ENCODE results near the gene DNAH17. TPM values are rescaled to one million over a fixed set of nuclear protein-coding genes. Genes with fewer than 3 reads are reported as not detected.

Gene DNAH17
- total and polyA plus RNA-seq, 2 of the 13 experiments (the other 11 are each of a cell fraction or from before 2014, with no cell fraction given): 0.86 to 1.6 TPM

DNA sequence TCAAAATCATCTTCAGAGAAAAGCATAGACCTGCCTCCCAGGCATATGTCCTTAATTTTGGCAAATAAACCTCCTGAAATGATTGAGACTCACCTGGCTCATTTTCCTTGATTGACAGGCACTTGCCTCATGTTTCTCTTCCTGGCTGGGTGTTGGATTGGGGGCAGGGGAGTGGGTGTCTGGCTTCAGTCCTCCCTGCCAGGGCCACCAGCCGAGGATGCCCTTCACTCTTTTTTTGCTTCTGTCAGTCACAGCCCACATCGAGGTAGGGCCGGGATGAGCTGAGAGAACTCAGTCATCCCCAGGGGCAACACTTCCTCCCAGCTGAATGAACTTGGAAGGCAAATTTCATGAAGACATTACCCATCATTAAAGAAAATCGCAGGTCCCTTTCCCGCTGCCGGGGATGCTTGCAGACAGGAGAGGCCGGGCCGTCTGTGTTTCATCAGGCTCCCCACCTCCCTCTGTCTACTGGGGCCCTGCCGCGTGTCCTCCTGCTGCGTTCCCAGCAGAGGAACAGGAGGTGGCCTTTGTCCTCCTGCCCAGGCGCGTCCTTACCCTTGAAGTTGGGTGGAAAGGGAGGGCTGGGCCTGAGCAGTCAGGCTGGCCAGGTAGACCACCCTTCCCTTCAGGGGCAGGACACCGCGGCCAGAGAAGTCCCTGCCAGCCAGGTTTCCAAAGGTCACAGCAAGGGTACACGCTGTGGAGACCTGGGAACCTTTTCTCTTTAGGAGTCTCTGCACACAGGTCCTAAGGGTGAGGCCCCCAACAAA is 11.2 kb upstream of the DNAH17 start (continued):
- no peak for TF ChIP-seq IRF1 (CRISPR knock-in tag; IDR thresholded peaks at IDR 0.05; ENCODE audit: low read depth)
- 0 out of 2 replicates have a peak, but pooled peaks have one; percentile 22 for TF ChIP-seq ARNTL (CRISPR knock-in tag; IDR thresholded peaks at IDR 0.05)
- TF ChIP-seq MTF2 (CRISPR knock-in tag; IDR thresholded peaks at IDR 0.05; ENCODE audit: borderline replicate concordance): no peak
- TF ChIP-seq TEAD2 (CRISPR knock-in tag; IDR thresholded peaks at IDR 0.05): no peak
- TF ChIP-seq FOSL1 (CRISPR knock-in tag; IDR thresholded peaks at IDR 0.05; ENCODE audit: borderline replicate concordance): no peak
- TF ChIP-seq HHEX (CRISPR knock-in tag; IDR thresholded peaks at IDR 0.05): no peak
- TF ChIP-seq ZNF724P (CRISPR knock-in tag; IDR thresholded peaks at IDR 0.05; ENCODE audit: borderline replicate concordance): 0 out of 2 replicates have a peak, but pooled peaks have one; percentile 64
- TF ChIP-seq, protein P1, sequence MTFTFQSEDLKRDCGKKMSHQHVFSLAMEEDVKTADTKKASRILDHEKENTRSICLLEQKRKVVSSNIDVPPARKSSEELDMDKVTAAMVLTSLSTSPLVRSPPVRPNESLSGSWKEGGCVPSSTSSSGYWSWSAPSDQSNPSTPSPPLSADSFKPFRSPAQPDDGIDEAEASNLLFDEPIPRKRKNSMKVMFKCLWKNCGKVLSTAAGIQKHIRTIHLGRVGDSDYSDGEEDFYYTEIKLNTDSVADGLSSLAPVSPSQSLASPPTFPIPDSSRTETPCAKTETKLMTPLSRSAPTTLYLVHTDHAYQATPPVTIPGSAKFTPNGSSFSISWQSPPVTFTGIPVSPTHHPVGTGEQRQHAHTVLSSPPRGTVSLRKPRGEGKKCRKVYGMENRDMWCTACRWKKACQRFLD (CRISPR knock-in tag; IDR thresholded peaks at IDR 0.05; ENCODE audit: borderline replicate concordance): no peak
- TF ChIP-seq MBNL3 (CRISPR knock-in tag; conservative IDR thresholded peaks at IDR 0.05): no peak
- no peak for TF ChIP-seq CBX1 (IDR thresholded peaks at IDR 0.05; ENCODE audit: low read depth)
- TF ChIP-seq SNAPC5 (CRISPR knock-in tag; IDR thresholded peaks at IDR 0.05; ENCODE audit: borderline replicate concordance): no peak
- TF ChIP-seq NR0B2 (CRISPR knock-in tag; IDR thresholded peaks at IDR 0.05): peak; percentile 69; the same call in 1 of the 2 replicates
- TF ChIP-seq, protein P2, sequence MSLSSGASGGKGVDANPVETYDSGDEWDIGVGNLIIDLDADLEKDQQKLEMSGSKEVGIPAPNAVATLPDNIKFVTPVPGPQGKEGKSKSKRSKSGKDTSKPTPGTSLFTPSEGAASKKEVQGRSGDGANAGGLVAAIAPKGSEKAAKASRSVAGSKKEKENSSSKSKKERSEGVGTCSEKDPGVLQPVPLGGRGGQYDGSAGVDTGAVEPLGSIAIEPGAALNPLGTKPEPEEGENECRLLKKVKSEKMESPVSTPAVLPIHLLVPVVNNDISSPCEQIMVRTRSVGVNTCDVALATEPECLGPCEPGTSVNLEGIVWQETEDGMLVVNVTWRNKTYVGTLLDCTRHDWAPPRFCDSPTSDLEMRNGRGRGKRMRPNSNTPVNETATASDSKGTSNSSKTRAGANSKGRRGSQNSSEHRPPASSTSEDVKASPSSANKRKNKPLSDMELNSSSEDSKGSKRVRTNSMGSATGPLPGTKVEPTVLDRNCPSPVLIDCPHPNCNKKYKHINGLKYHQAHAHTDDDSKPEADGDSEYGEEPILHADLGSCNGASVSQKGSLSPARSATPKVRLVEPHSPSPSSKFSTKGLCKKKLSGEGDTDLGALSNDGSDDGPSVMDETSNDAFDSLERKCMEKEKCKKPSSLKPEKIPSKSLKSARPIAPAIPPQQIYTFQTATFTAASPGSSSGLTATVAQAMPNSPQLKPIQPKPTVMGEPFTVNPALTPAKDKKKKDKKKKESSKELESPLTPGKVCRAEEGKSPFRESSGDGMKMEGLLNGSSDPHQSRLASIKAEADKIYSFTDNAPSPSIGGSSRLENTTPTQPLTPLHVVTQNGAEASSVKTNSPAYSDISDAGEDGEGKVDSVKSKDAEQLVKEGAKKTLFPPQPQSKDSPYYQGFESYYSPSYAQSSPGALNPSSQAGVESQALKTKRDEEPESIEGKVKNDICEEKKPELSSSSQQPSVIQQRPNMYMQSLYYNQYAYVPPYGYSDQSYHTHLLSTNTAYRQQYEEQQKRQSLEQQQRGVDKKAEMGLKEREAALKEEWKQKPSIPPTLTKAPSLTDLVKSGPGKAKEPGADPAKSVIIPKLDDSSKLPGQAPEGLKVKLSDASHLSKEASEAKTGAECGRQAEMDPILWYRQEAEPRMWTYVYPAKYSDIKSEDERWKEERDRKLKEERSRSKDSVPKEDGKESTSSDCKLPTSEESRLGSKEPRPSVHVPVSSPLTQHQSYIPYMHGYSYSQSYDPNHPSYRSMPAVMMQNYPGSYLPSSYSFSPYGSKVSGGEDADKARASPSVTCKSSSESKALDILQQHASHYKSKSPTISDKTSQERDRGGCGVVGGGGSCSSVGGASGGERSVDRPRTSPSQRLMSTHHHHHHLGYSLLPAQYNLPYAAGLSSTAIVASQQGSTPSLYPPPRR (CRISPR knock-in tag; IDR thresholded peaks at IDR 0.05; ENCODE audit: borderline replicate concordance): no peak; the same call in 1 of the 2 replicates
- no peak; the same call in 1 of the 2 replicates for TF ChIP-seq PRMT3 (CRISPR knock-in tag; IDR thresholded peaks at IDR 0.05; ENCODE audit: borderline replicate concordance, low read depth)
- no peak for TF ChIP-seq ZFP36L2 (CRISPR knock-in tag; IDR thresholded peaks at IDR 0.05)
- no peak for TF ChIP-seq GLI4 (CRISPR knock-in tag; IDR thresholded peaks at IDR 0.05; ENCODE audit: borderline replicate concordance)
- TF ChIP-seq CHD2 (IDR thresholded peaks at IDR 0.05; ENCODE audit: low read depth, low read length): no peak
- TF ChIP-seq, protein P3, sequence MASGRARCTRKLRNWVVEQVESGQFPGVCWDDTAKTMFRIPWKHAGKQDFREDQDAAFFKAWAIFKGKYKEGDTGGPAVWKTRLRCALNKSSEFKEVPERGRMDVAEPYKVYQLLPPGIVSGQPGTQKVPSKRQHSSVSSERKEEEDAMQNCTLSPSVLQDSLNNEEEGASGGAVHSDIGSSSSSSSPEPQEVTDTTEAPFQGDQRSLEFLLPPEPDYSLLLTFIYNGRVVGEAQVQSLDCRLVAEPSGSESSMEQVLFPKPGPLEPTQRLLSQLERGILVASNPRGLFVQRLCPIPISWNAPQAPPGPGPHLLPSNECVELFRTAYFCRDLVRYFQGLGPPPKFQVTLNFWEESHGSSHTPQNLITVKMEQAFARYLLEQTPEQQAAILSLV (CRISPR knock-in tag; IDR thresholded peaks at IDR 0.05; ENCODE audit: borderline replicate concordance): 0 out of 2 replicates have a peak, but pooled peaks have one; percentile 41
- TF ChIP-seq MTERF4 (CRISPR knock-in tag; IDR thresholded peaks at IDR 0.05): no peak

Data from HepG2 (cell line).